ENCODE measurements around the gene PSMC1. TPM values are rescaled to one million over a fixed set of nuclear protein-coding genes. Genes with fewer than 3 reads are reported as not detected.
"Not testable (repeated sequence)": the region's sequence is repeated elsewhere in the genome, so short reads cannot be mapped to it uniquely, and the experiment has no call there.

PSMC1 gene
- polyA plus RNA-seq, 1 of the 3 experiments (the other 2 are of a cell fraction) = 102 TPM

DNA sequence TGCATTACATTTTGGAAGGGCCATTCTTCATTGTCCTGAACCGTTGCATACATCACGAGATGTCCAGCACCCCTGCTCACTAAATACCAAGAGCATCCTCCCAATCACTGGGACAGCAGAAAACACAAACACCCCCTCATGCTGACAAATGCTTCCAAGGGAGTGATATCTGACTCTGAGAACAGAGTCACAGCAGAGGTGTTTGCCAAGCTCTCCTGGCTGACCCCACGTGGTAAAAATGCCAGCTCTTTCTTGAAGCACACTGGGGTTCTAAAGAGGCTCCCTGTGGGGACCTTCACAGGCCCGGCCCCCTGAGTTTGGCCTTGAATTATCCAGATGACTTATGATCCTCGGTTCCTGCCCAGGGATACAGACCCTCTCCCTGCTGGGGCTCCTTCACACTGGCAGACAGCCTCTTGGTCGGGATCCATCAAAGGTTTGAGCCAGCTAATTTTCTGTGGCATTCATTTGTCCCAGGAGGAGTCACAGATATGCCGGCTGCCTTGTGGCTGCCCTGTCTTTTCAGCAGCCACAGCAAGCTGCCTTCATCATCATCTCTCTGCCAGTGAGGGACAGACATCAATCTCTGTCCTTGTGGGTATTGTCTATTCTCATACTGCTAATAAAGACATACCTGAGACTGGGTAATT is 43.1 kb upstream of the PSMC1 start:
- Histone ChIP-seq H3K4me1 (ENCODE audit: control insufficient read depth in 1 of 2, insufficient read depth in 2 of 2, low read depth in 1 of 2, low read length in 1 of 2) (no peaks in the 10 kb centered on the region), H2AFZ (ENCODE audit: low read depth) (no peak overlapping the region), H3K4me3 (ENCODE audit: low read depth in 2 of 2, low read length in 1 of 2) (no peak overlapping the region), H3K9ac (no peak overlapping the region), H3K4me2 (no peak overlapping the region), H3K27me3 (ENCODE audit: insufficient read depth) (no peaks in the 10 kb centered on the region), H3K27ac (ENCODE audit: low read depth in 2 of 2, low read length in 1 of 2) (no peak overlapping the region), H3F3A (replicated peaks; ENCODE audit: insufficient read depth) (no peaks in the 10 kb centered on the region), H3K9me3 (no peaks in the 10 kb centered on the region), H3K9me2 (no peaks in the 10 kb centered on the region), H4K20me1 (ENCODE audit: insufficient read depth) (no peaks in the 10 kb centered on the region), H3K36me3 (replicated peaks in 1 of 2; ENCODE audit: control insufficient read depth in 1 of 2, insufficient read depth in 2 of 2, low read length in 1 of 2) (no peaks in the 10 kb centered on the region), H3K79me2 (ENCODE audit: insufficient read depth) (no peaks in the 10 kb centered on the region)
- 22% methylated on average over 7 of the region's 7 CpGs for WGBS (ENCODE audit: low lambda C conversion rate)
- no peak for DNase-seq
- CTCF ChIA-PET = interaction anchor here (0.6 to 2.8 kb wide), 3 partner anchors 18 to 240 kb away, joined by 3 to 11 read pairs (median 4); no protein-coding TSS in a partner anchor
- TF ChIP-seq FOSL2 (IDR thresholded peaks at IDR 0.05; ENCODE audit: borderline replicate concordance, low read depth) = no peak
- no peak for TF ChIP-seq POLR2AphosphoS5 (IDR thresholded peaks at IDR 0.05; ENCODE audit: low read depth, low read length)
- TF ChIP-seq, protein P1, sequence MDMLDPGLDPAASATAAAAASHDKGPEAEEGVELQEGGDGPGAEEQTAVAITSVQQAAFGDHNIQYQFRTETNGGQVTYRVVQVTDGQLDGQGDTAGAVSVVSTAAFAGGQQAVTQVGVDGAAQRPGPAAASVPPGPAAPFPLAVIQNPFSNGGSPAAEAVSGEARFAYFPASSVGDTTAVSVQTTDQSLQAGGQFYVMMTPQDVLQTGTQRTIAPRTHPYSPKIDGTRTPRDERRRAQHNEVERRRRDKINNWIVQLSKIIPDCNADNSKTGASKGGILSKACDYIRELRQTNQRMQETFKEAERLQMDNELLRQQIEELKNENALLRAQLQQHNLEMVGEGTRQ (IDR thresholded peaks at IDR 0.05; ENCODE audit: borderline replicate concordance, low read depth, low read length) = no peak
- TF ChIP-seq RCOR1 (IDR thresholded peaks at IDR 0.05; ENCODE audit: low read length) = no peak
- no peak for TF ChIP-seq SIN3A (IDR thresholded peaks at IDR 0.05; ENCODE audit: borderline replicate concordance, low read depth, low read length)
- no peak for TF ChIP-seq RXRA (IDR thresholded peaks at IDR 0.05; ENCODE audit: borderline replicate concordance, low read depth)
- TF ChIP-seq, protein P2, sequence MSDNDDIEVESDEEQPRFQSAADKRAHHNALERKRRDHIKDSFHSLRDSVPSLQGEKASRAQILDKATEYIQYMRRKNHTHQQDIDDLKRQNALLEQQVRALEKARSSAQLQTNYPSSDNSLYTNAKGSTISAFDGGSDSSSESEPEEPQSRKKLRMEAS (IDR thresholded peaks at IDR 0.05; ENCODE audit: low read depth) = no peak
- TF ChIP-seq ELF1 (IDR thresholded peaks at IDR 0.05) = no peak
- no peak for TF ChIP-seq GATA2 (CRISPR knock-in tag; IDR thresholded peaks at IDR 0.05)
- POLR2A ChIA-PET = no interaction called here

DNA sequence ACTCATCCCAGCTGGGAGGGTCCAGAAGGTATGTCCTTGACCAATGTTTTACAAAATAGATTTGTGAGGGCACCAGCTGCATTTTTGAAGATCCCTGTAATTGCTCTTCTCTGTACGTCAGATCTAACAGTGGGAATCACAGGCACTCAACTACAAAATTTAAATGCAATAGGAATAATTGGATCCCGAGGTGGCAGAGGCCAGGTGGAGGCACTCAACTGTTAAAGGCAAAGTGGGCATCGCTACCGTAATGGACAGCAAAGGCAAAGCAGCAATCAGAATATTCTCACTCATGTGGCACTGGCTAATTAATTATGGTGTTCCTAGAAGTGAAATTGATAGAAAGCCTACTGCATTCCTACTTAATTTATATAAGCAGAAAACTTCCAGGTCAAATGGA is 27.9 kb upstream of the PSMC1 start:
- Histone ChIP-seq H4K20me1 (ENCODE audit: insufficient read depth) (no peaks in the 10 kb centered on the region), H3K9me2 (no peaks in the 10 kb centered on the region), H3K9me3 (no peaks in the 10 kb centered on the region), H3K4me2 (no peak overlapping the region), H3K27me3 (ENCODE audit: insufficient read depth) (no peaks in the 10 kb centered on the region; the same call in 1 of the 2 replicates), H2AFZ (ENCODE audit: low read depth) (no peak overlapping the region), H3K27ac (ENCODE audit: low read depth in 2 of 2, low read length in 1 of 2) (no peak overlapping the region), H3K9ac (no peak overlapping the region), H3K79me2 (ENCODE audit: insufficient read depth) (no peaks in the 10 kb centered on the region), H3K4me1 (ENCODE audit: control insufficient read depth in 1 of 2, insufficient read depth in 2 of 2, low read depth in 1 of 2, low read length in 1 of 2) (no peaks in the 10 kb centered on the region), H3K36me3 (replicated peaks in 1 of 2; ENCODE audit: control insufficient read depth in 1 of 2, insufficient read depth in 2 of 2, low read length in 1 of 2) (no peaks in the 10 kb centered on the region), H3K4me3 (ENCODE audit: low read depth in 2 of 2, low read length in 1 of 2) (no peak overlapping the region), H3F3A (replicated peaks; ENCODE audit: insufficient read depth) (no peaks in the 10 kb centered on the region)
- 53% methylated on average over 4 of the region's 4 CpGs for WGBS (ENCODE audit: low lambda C conversion rate)
- no peak for TF ChIP-seq NFIC (IDR thresholded peaks at IDR 0.05; ENCODE audit: borderline replicate concordance)
- ChIA-PET POLR2A (no interaction called here), CTCF (interaction anchor here (2.1 kb wide), 1 partner anchor 255 kb away, joined by 6 read pairs; no protein-coding TSS in a partner anchor)
- no peak for DNase-seq

DNA sequence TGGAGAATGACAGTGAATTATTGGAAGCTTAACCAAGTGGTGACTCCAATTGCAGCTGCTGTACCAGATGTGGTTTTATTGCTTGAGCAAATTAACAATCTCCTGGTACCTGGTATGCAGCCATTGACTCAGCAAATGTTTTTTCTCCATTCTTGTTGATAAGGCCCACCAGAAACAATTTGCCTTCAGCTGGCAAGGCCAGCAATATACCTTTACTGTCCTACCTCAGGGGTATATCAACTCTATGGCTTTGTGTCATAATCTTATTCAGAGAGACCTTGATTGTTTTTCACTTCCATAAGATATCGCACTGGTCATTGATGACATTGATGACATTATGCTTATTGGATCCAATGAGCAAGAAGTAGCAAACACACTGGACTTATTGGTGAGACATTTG is 26.4 kb upstream of the PSMC1 start:
- H2AFZ ChIP-seq (ENCODE audit: low read depth); POLR2A ChIA-PET; H3K27me3 ChIP-seq (ENCODE audit: insufficient read depth); H3K36me3 ChIP-seq (replicated peaks in 1 of 2; ENCODE audit: control insufficient read depth in 1 of 2, insufficient read depth in 2 of 2, low read length in 1 of 2); H3K27ac ChIP-seq (ENCODE audit: low read depth in 2 of 2, low read length in 1 of 2); H4K20me1 ChIP-seq (ENCODE audit: insufficient read depth); H3K4me1 ChIP-seq (ENCODE audit: control insufficient read depth in 1 of 2, insufficient read depth in 2 of 2, low read depth in 1 of 2, low read length in 1 of 2); H3K9me2 ChIP-seq; DNase-seq; H3K9me3 ChIP-seq; H3F3A ChIP-seq (replicated peaks; ENCODE audit: insufficient read depth); H3K4me2 ChIP-seq; H3K79me2 ChIP-seq (ENCODE audit: insufficient read depth); H3K9ac ChIP-seq; H3K4me3 ChIP-seq (ENCODE audit: low read depth in 2 of 2, low read length in 1 of 2): not testable (repeated sequence)
- CTCF ChIA-PET = interaction anchor here (1.3 to 1.6 kb wide), 2 partner anchors 120 to 257 kb away, joined by 3 to 5 read pairs; no protein-coding TSS in a partner anchor
- 90% methylated on average over 1 of the region's 1 CpG for WGBS (ENCODE audit: low lambda C conversion rate)
